Astrocyte (in vitro differentiated cells and primary cell): ENCODE results near the gene JMJD1C. TPM values are rescaled to one million over a fixed set of nuclear protein-coding genes. Genes with fewer than 3 reads are reported as not detected.

Source experiments
- DNase-seq: peaks from one replicate; pipeline ENCODE4 v3.0.0-alpha.2; 2010; ENCODE audit warnings: low read depth
- FAIRE-seq: peaks from 2 replicates; lab custom pipeline; 2011; peaks lifted over from hg19 to GRCh38; lab: Jason Lieb, UNC
- H2AFZ ChIP-seq: 2 replicates; pipeline ENCODE4 v1.6.0; 2012; ENCODE audit warnings: low read depth, low read length, inconsistent platforms
- H3K27ac ChIP-seq: 2 replicates; pipeline ENCODE4 v1.5.1; 2011; ENCODE audit warnings: low read depth, low read length, inconsistent platforms
- H3K27me3 ChIP-seq: 2 replicates; pipeline ENCODE4 v1.6.0; 2011; ENCODE audit warnings: low read length, inconsistent platforms; ENCODE audit not compliant: insufficient read depth
- H3K36me3 ChIP-seq: 2 replicates; pipeline ENCODE4 v1.5.1; 2011; ENCODE audit warnings: low read length, inconsistent platforms; ENCODE audit not compliant: insufficient read depth
- H3K4me1 ChIP-seq: 2 replicates; pipeline ENCODE4 v1.5.1; 2011; ENCODE audit warnings: low read length, inconsistent platforms; ENCODE audit not compliant: insufficient read depth
- H3K4me2 ChIP-seq: 2 replicates; pipeline ENCODE4 v1.6.0; 2012; ENCODE audit warnings: low read length, inconsistent platforms
- H3K4me3 ChIP-seq: 2 replicates; pipeline ENCODE4 v1.5.1; 2011; ENCODE audit warnings: low read depth, mild to moderate bottlenecking, low read length, inconsistent platforms; ENCODE audit not compliant: insufficient read depth
- H3K79me2 ChIP-seq: 2 replicates; pipeline ENCODE4 v1.6.0; 2012; ENCODE audit warnings: mild to moderate bottlenecking, low read length, inconsistent platforms; ENCODE audit not compliant: insufficient read depth
- H3K9ac ChIP-seq: 2 replicates; pipeline ENCODE4 v1.6.0; 2012; ENCODE audit warnings: mild to moderate bottlenecking, low read length, inconsistent platforms
- H3K9me3 ChIP-seq: 2 replicates; pipeline ENCODE4 v1.5.1; 2012; ENCODE audit warnings: low read depth, mild to moderate bottlenecking, low read length, inconsistent platforms; ENCODE audit not compliant: insufficient read depth
- H4K20me1 ChIP-seq: 2 replicates; pipeline ENCODE4 v1.6.0; 2012; ENCODE audit warnings: low read length, inconsistent platforms; ENCODE audit not compliant: insufficient read depth
- H3K27ac Mint-ChIP-seq: one replicate; pipeline ENCODE4 v1.8.0; 2021; ENCODE audit warnings: mild to moderate bottlenecking, mixed read lengths; ENCODE audit not compliant: unreplicated experiment
- H3K27me3 Mint-ChIP-seq: one replicate; pipeline ENCODE4 v1.8.0; 2021; ENCODE audit warnings: low read depth, mixed read lengths; ENCODE audit not compliant: unreplicated experiment
- H3K36me3 Mint-ChIP-seq: one replicate; pipeline ENCODE4 v1.8.0; 2021; ENCODE audit warnings: low read depth, mixed read lengths; ENCODE audit not compliant: unreplicated experiment
- H3K4me1 Mint-ChIP-seq: one replicate; pipeline ENCODE4 v1.8.0; 2021; ENCODE audit warnings: low read depth, mixed read lengths; ENCODE audit not compliant: unreplicated experiment
- H3K4me3 Mint-ChIP-seq: one replicate; pipeline ENCODE4 v1.8.0; 2021; ENCODE audit warnings: mild to moderate bottlenecking, moderate library complexity, mixed read lengths; ENCODE audit not compliant: unreplicated experiment
- H3K9me3 Mint-ChIP-seq: one replicate; pipeline ENCODE4 v1.8.0; 2021; ENCODE audit warnings: mild to moderate bottlenecking, mixed read lengths; ENCODE audit not compliant: unreplicated experiment
- EZH2 ChIP-seq: IDR thresholded peaks from 2 replicates; pipeline ENCODE4 v1.6.1; 2012; ENCODE audit warnings: mild to moderate bottlenecking, low read length, inconsistent platforms; ENCODE audit not compliant: insufficient read depth
- total RNA-seq: library from RNA; stranded (reverse); gene quantifications from 2 replicates; pipeline ENCODE4 v1.2.1, GENCODE V29; 2021
- TF ChIP-seq, protein P1 (sequence below): IDR thresholded peaks from 2 replicates; pipeline ENCODE4 v1.5.1; 2011; ENCODE audit warnings: low read depth, mild to moderate bottlenecking, inconsistent platforms, low read length, moderate library complexity; ENCODE audit not compliant: insufficient read depth

The JMJD1C gene
- total RNA-seq, 1 donor from 2014 or later, result 61.0 TPM

GRCh38 chr10:63205421-63205820, 260.4 kb downstream of the JMJD1C start:
- peaks cover 50% of the 10 kb centered on the region for H3K79me2 ChIP-seq
- Mint-ChIP-seq H3K36me3 (no peaks in the 10 kb centered on the region), H3K27me3 (no peaks in the 10 kb centered on the region), H3K27ac (peak overlapping the region; percentile 41), H3K4me3 (no peak overlapping the region), H3K9me3 (no peaks in the 10 kb centered on the region), H3K4me1 (peaks cover 22% of the 10 kb centered on the region)
- no peak overlapping the region for H3K9ac ChIP-seq
- no peak overlapping the region for H3K4me2 ChIP-seq
- peaks cover 34% of the 10 kb centered on the region for H3K4me1 ChIP-seq
- TF ChIP-seq, protein P1, sequence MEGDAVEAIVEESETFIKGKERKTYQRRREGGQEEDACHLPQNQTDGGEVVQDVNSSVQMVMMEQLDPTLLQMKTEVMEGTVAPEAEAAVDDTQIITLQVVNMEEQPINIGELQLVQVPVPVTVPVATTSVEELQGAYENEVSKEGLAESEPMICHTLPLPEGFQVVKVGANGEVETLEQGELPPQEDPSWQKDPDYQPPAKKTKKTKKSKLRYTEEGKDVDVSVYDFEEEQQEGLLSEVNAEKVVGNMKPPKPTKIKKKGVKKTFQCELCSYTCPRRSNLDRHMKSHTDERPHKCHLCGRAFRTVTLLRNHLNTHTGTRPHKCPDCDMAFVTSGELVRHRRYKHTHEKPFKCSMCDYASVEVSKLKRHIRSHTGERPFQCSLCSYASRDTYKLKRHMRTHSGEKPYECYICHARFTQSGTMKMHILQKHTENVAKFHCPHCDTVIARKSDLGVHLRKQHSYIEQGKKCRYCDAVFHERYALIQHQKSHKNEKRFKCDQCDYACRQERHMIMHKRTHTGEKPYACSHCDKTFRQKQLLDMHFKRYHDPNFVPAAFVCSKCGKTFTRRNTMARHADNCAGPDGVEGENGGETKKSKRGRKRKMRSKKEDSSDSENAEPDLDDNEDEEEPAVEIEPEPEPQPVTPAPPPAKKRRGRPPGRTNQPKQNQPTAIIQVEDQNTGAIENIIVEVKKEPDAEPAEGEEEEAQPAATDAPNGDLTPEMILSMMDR, result no peak
- TF ChIP-seq EZH2, result no peak
- H3K9me3 ChIP-seq, result no peaks in the 10 kb centered on the region
- H3K27me3 ChIP-seq, result no peaks in the 10 kb centered on the region
- H2AFZ ChIP-seq, result no peak overlapping the region
- H4K20me1 ChIP-seq, result peaks cover 66% of the 10 kb centered on the region
- FAIRE-seq (no peak), DNase-seq (no peak)
- H3K27ac ChIP-seq, result no peak overlapping the region
- peaks cover 17% of the 10 kb centered on the region for H3K36me3 ChIP-seq
- H3K4me3 ChIP-seq, result no peak overlapping the region

GRCh38 chr10:63204667-63205391, 260.9 kb downstream of the JMJD1C start:
- Mint-ChIP-seq H3K4me1 (peaks cover 22% of the 10 kb centered on the region), H3K36me3 (no peaks in the 10 kb centered on the region), H3K4me3 (no peak overlapping the region), H3K9me3 (no peaks in the 10 kb centered on the region), H3K27ac (no peak overlapping the region), H3K27me3 (no peaks in the 10 kb centered on the region)
- Histone ChIP-seq H3K4me1 (peaks cover 32% of the 10 kb centered on the region), H3K4me2 (no peak overlapping the region), H3K27ac (no peak overlapping the region), H3K4me3 (no peak overlapping the region), H3K79me2 (peaks cover 44% of the 10 kb centered on the region), H3K9me3 (no peaks in the 10 kb centered on the region), H3K36me3 (peaks cover 19% of the 10 kb centered on the region), H4K20me1 (peaks cover 62% of the 10 kb centered on the region), H3K9ac (no peak overlapping the region), H2AFZ (no peak overlapping the region), H3K27me3 (no peaks in the 10 kb centered on the region)
- DNase-seq (no peak), FAIRE-seq (no peak)
- TF ChIP-seq, protein P1, result no peak
- TF ChIP-seq EZH2, result no peak

DNA sequence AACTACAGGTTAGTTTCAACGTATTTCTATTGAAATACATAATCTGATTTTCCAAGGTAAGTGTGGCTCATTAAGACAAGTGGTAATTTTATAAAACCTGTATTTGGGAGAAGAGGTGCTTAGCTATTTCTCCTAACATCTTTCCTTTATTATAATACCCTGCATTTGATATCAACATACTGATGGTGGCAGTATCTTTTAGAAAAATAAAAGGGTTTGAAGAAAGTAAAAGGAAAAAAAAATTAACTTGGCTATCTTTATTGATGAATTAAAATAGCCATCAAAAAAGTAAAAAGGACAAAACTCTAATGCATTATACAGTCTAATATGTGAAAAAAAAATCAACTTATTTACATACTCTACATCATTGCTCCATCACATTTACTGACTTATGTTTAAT, 264.7 kb downstream of the JMJD1C start:
- Histone ChIP-seq H3K79me2 (peaks cover 26% of the 10 kb centered on the region), H3K36me3 (peaks cover 21% of the 10 kb centered on the region), H3K4me1 (peaks cover 9% of the 10 kb centered on the region), H3K9me3 (no peaks in the 10 kb centered on the region), H4K20me1 (peaks cover 38% of the 10 kb centered on the region), H3K27ac (no peak overlapping the region), H3K9ac (no peak overlapping the region), H3K27me3 (no peaks in the 10 kb centered on the region), H3K4me2 (no peak overlapping the region), H3K4me3 (no peak overlapping the region), H2AFZ (no peak overlapping the region)
- TF ChIP-seq, protein P1, result no peak
- no peak for TF ChIP-seq EZH2
- Mint-ChIP-seq H3K4me3 (no peak overlapping the region), H3K4me1 (peaks cover 2% of the 10 kb centered on the region), H3K27me3 (no peaks in the 10 kb centered on the region), H3K36me3 (peaks cover 2% of the 10 kb centered on the region), H3K27ac (no peak overlapping the region), H3K9me3 (no peaks in the 10 kb centered on the region)
- FAIRE-seq (no peak), DNase-seq (no peak)
